ENCODE data around the gene PHF1. TPM values are rescaled to one million over a fixed set of nuclear protein-coding genes. Genes with fewer than 3 reads are reported as not detected.

Gene PHF1
- total RNA-seq, 1 donor from 2014 or later, result 74.3 TPM

- H3K4me3 ChIP-seq, result no peak overlapping the region
- intact Hi-C loops (cut with DNase I), result no loop called here
- no peaks in the 10 kb centered on the region for H3K36me3 ChIP-seq
- TF ChIP-seq CTCF (IDR thresholded peaks at IDR 0.05), result no peak
- H3K4me1 ChIP-seq, result peaks cover 55% of the 10 kb centered on the region
- no peaks in the 10 kb centered on the region for H3K9me3 ChIP-seq
- no peak for ATAC-seq
- no peaks in the 10 kb centered on the region for H3K27me3 ChIP-seq
- peak overlapping the region; percentile 39 for H3K27ac ChIP-seq
- DNase-seq, result no peak
These were observed 18.3 kb downstream of the PHF1 start for GRCh38 chr6:33428966-33429749.

- intact Hi-C loops (cut with DNase I), result no loop called here
- H3K4me1 ChIP-seq, result peaks cover 49% of the 10 kb centered on the region
These were observed 18.9 kb downstream of the PHF1 start for GRCh38 chr6:33429750-33430052.

DNA sequence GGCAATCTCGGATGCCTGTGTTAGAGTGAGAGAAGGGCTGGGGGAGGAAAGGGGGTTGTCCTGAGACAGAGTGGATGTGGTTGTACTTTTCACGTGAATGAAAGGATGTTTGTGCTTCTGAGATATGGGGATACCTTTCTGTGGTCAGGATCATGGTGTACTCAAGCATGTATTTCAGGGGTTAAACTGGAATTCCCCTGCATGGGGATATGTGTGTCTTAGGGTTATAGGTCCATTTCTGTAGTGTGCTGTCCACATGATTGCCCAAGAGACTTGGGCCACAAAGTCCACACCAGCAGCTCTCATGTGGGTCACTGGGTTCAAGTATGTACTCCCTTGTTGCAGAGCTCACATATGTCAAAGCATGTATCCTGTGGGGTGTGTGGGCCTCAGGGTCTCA lies 19.5 kb downstream of the PHF1 start:
- Histone ChIP-seq H3K27ac (no peak overlapping the region), H3K4me1 (peaks cover 46% of the 10 kb centered on the region), H3K9me3 (no peaks in the 10 kb centered on the region), H3K4me3 (no peak overlapping the region), H3K27me3 (no peaks in the 10 kb centered on the region), H3K36me3 (peaks cover under 1% of the 10 kb centered on the region)
- ATAC-seq (no peak), DNase-seq (no peak)
- intact Hi-C loops (cut with DNase I), result no loop called here
- no peak for TF ChIP-seq CTCF (IDR thresholded peaks at IDR 0.05)

More at GRCh38 chr6:33429750-33430052, 18.9 kb downstream of the PHF1 start:
- TF ChIP-seq CTCF (IDR thresholded peaks at IDR 0.05), result no peak
- Histone ChIP-seq H3K27ac (no peak overlapping the region), H3K4me3 (no peak overlapping the region), H3K27me3 (no peaks in the 10 kb centered on the region), H3K9me3 (no peaks in the 10 kb centered on the region), H3K36me3 (no peaks in the 10 kb centered on the region)
- DNase-seq (no peak), ATAC-seq (no peak)

- no peaks in the 10 kb centered on the region for H3K9me3 ChIP-seq
- no peak for TF ChIP-seq CTCF (IDR thresholded peaks at IDR 0.05)
- no peak for DNase-seq
- no peak overlapping the region for H3K27ac ChIP-seq
- H3K27me3 ChIP-seq, result no peaks in the 10 kb centered on the region
- H3K36me3 ChIP-seq, result peaks cover 10% of the 10 kb centered on the region
- no peak overlapping the region for H3K4me3 ChIP-seq
- peak; percentile 51 for ATAC-seq
- H3K4me1 ChIP-seq, result peaks cover 46% of the 10 kb centered on the region
- intact Hi-C loops (cut with DNase I), result no loop called here
These were observed 20.4 kb downstream of the PHF1 start for GRCh38 chr6:33430991-33431879.

DNA sequence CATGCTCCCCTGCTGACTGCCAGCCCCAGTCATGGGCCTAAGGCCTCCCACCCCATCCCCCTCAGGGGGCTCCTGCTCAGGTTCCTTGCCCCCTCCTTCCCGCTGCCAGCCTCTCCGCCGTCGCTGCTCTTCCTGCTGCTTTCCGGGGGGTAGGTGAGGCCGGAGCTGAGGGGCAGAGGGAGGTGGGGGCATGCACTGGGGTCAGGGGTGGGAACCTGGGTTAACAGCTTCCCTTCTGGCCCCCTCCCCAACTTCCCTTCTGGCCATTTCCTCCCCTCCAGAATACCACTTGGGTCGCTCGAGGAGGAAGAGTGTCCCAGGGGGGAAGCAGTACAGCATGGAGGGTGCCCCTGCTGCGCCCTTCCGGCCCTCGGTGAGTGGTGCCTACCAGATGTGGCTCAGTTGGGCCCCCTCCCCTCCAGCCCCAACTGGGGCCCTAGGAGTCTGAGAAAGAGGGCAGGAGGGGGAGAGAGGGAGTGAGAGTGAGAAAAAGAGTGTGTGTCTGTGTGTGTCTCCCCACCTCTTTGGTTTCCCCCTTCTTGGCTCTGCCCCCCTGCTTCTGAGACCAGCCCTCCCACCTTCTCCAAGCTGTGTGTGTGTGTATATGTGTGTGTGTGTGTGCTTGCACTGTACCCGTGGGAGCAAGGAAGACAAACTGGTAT lies 21.2 kb downstream of the PHF1 start:
- Histone ChIP-seq H3K9me3 (no peaks in the 10 kb centered on the region), H3K4me1 (peaks cover 40% of the 10 kb centered on the region), H3K4me3 (no peak overlapping the region), H3K36me3 (peaks cover 17% of the 10 kb centered on the region), H3K27ac (no peak overlapping the region), H3K27me3 (no peaks in the 10 kb centered on the region)
- intact Hi-C loops (cut with DNase I), result no loop called here
- ATAC-seq, result no peak
- DNase-seq, result no peak
- no peak for TF ChIP-seq CTCF (IDR thresholded peaks at IDR 0.05)
